T-helper 1 cell treated with Interleukin-12 subunit alpha and Interleukin-12 subunit beta and Interleukin-4 antibody, amounts not matched to agents 30 μg/mL and 1 μg/mL, for 36 hours (primary cell): ENCODE measurements around the gene IQSEC2.

Experiments used
- H3K27ac Mint-ChIP-seq: one replicate; pipeline ENCODE4 v1.8.0; 2021; ENCODE audit warnings: mild to moderate bottlenecking, mixed read lengths
- H3K27me3 Mint-ChIP-seq: one replicate; pipeline ENCODE4 v1.8.0; 2021; ENCODE audit warnings: low read depth, mixed read lengths
- H3K36me3 Mint-ChIP-seq: one replicate; pipeline ENCODE4 v1.8.0; 2021; ENCODE audit warnings: low read depth, mixed read lengths
- H3K4me1 Mint-ChIP-seq: one replicate; pipeline ENCODE4 v1.8.0; 2021; ENCODE audit warnings: low read depth, mixed read lengths
- H3K4me3 Mint-ChIP-seq: one replicate; pipeline ENCODE4 v1.8.0; 2021; ENCODE audit warnings: mild to moderate bottlenecking, moderate library complexity, mixed read lengths
- H3K9me3 Mint-ChIP-seq: one replicate; pipeline ENCODE4 v1.8.0; 2021; ENCODE audit warnings: mixed read lengths

IQSEC2 gene

DNA sequence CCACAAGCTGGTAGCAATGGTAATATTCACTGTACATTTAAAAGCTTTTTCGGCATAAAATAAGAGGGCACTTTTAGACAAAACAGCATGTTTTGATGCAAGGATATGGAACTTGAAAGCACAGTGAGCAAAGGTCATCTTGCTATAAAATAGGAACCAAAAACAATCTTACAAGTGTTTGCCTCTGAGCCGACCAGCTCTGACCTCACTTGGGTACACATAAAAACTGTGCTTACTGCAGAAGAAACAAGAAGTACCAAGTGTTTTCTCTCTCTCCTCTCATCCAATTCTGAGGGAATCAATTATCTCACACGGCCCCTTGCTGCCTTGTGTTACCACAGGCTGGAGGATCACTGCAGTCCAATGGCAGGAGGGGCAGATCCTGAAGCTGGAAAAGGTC is 4.8 kb upstream of the IQSEC2 start:
- Mint-ChIP-seq H3K27ac (no peak overlapping the region), H3K4me1 (peaks cover 13% of the 10 kb centered on the region), H3K36me3 (no peaks in the 10 kb centered on the region), H3K27me3 (no peaks in the 10 kb centered on the region), H3K9me3 (no peaks in the 10 kb centered on the region), H3K4me3 (no peak overlapping the region)

DNA sequence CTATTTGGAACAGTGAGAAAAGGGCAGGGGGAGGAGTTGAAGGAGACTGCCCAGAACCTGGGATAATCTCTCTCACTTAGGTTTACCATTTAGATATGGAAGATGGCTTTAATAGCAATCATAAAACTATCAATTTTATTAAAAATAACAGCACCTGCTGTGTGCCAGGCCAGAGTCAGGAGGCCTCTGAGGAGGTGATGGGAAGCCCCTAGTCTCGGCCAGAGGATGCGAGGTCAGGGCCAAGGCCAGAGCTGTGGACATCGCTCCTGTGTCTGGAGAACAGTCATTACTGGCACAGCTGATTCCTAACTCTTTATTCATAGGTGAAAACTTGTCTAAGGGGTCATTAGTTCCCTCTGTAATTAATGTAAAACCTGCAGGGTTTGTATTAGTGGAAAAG is 4.2 kb upstream of the IQSEC2 start:
- Mint-ChIP-seq H3K4me3 (no peak overlapping the region), H3K27ac (no peak overlapping the region), H3K27me3 (no peaks in the 10 kb centered on the region), H3K4me1 (peaks cover 13% of the 10 kb centered on the region), H3K9me3 (no peaks in the 10 kb centered on the region), H3K36me3 (no peaks in the 10 kb centered on the region)

GRCh38 chrX:53284684-53285447 is 3.5 kb upstream of the IQSEC2 start:
- no peak overlapping the region for H3K27ac Mint-ChIP-seq
- no peaks in the 10 kb centered on the region for H3K36me3 Mint-ChIP-seq
- H3K27me3 Mint-ChIP-seq, result peaks cover 3% of the 10 kb centered on the region

DNA sequence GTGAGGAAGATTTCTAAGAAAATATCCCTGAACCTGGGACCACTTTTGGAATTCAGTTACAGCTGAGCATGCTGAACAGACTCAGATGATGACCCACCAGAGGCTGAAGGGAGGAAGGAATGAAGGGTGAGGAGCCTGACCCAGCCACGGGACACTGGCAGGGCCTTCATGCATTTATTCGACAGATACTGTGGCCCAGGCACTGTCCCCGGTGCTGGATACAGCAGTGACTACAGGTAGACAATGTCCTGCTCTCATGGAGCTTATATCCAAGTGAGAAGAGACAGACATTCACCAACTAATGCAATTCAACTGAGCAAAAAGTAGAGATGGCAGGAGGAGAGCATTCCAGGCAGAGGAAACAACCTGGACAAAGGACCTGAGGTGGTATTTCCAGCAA is 2.2 kb upstream of the IQSEC2 start:
- Mint-ChIP-seq H3K9me3 (no peaks in the 10 kb centered on the region), H3K27me3 (peaks cover 3% of the 10 kb centered on the region), H3K4me3 (no peak overlapping the region), H3K36me3 (no peaks in the 10 kb centered on the region), H3K4me1 (peaks cover 18% of the 10 kb centered on the region), H3K27ac (no peak overlapping the region)

More at GRCh38 chrX:53284684-53285447, 3.5 kb upstream of the IQSEC2 start:
- Mint-ChIP-seq H3K9me3 (no peaks in the 10 kb centered on the region), H3K4me1 (peaks cover 18% of the 10 kb centered on the region), H3K4me3 (no peak overlapping the region)

- no peaks in the 10 kb centered on the region for H3K36me3 Mint-ChIP-seq
- peaks cover 15% of the 10 kb centered on the region for H3K4me1 Mint-ChIP-seq
- no peak overlapping the region for H3K27ac Mint-ChIP-seq
- H3K27me3 Mint-ChIP-seq, result peaks cover 3% of the 10 kb centered on the region
- H3K4me3 Mint-ChIP-seq, result no peak overlapping the region
- H3K9me3 Mint-ChIP-seq, result no peaks in the 10 kb centered on the region
Measured at GRCh38 chrX:53283099-53283498, 1.7 kb upstream of the IQSEC2 start.

GRCh38 chrX:53281963-53282695 is 745 bp upstream of the IQSEC2 start:
- H3K9me3 Mint-ChIP-seq, result no peaks in the 10 kb centered on the region
- no peak overlapping the region for H3K4me3 Mint-ChIP-seq
- H3K4me1 Mint-ChIP-seq, result peaks cover 6% of the 10 kb centered on the region
- peaks cover 3% of the 10 kb centered on the region for H3K27me3 Mint-ChIP-seq
- H3K27ac Mint-ChIP-seq, result no peak overlapping the region
- H3K36me3 Mint-ChIP-seq, result no peaks in the 10 kb centered on the region

DNA sequence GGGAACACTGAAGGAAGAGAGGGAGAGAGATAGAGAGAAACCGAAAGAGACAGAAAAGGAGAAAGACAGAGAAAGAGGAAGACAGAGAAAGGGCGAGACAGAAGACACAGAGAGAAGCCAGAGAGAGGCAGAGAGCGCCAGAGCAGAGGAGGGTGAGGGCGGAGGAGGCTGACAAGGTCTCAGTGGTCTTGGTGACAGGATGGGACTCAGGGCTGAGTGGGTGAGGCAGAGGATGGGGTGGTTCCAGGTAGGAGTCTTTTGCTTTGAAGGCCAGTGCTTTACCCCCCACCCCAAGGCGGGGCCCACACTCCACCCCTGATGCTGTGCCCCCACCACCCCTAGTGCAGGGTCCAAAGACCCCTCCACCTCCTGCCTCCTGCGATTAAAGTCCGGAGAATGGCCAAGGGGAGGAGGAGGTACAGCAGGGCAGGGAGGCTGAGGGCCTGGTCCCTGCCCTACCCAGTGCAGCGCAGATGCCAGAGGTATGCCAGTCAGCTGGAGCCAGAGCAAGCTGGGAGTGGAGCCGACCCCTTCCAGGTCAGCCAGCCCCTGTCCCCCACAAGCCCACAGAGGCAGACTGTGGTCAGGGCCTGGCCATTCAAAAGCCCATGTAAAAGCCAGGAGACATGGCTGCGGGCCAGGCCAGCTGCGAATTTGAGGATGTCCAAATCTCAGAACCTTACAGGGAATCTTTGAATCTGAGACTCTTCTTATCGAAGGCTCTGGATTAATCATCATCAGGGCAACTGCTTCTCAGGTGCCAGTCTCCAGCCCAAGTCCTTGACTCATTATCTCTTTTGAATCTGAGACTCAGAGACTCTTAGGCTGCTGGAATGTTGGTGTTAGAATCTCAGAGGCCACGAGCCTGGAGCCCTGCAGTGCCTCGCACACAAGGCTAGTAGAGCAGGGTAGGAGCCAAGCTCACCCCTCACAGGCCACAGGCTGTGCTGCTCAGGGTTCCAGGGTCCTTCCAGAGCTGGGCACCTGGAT is 758 bp downstream of the IQSEC2 start:
- Mint-ChIP-seq H3K27ac (peak overlapping the region; percentile 75), H3K4me3 (peak overlapping the region; percentile 42), H3K36me3 (no peaks in the 10 kb centered on the region), H3K4me1 (peaks cover 5% of the 10 kb centered on the region), H3K27me3 (peaks cover 3% of the 10 kb centered on the region), H3K9me3 (no peaks in the 10 kb centered on the region)

DNA sequence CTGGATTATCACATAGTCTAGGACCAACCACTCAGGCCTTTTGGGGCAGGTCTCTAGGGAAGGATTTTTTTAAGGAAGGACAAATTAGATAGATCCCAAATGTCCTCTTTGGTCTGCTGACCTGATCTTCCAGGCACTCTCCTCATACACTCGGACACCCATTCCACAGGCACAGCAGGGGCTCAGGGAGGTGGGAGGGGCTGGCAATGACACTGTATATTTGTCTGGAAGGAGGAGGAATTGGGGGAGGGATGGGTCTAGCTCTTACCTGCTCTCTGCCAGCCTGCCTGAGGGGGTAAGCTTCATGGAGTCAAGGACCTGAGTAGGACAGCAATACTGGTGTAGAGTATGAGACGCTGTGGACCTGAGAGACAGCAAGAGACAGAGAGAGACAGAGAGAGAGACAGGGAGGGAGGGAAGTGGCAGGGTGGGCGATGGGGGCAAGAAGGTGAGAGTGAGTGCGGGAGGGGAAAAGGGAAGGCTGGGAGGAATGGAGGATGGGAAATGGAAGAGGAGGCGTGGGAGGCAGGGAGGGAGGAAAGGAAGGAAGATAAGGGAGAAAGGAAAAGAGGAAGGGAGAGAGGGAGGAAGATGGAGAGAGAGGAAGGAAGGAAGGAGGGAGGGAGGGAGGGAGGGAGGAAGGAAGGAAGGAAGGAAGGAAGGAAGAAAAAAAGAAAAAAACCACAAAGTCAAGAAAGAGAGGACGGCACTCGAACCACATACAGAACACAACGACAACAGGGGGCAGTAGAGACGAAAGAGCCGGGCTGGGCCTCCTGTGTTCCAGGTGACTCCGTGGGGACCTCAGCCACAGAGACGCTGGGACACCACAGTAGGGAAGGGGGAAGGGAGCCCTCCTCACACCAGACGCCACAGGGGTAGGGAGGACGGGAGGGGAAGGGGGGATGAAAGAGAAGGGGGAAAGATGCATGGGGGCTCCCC is 1.8 kb downstream of the IQSEC2 start:
- no peaks in the 10 kb centered on the region for H3K36me3 Mint-ChIP-seq
- peaks cover 5% of the 10 kb centered on the region for H3K4me1 Mint-ChIP-seq
- H3K27ac Mint-ChIP-seq, result no peak overlapping the region
- H3K4me3 Mint-ChIP-seq, result peak overlapping the region; percentile 42
- H3K9me3 Mint-ChIP-seq, result no peaks in the 10 kb centered on the region
- H3K27me3 Mint-ChIP-seq, result peaks cover 3% of the 10 kb centered on the region

GRCh38 chrX:53272808-53273337 is 8.5 kb downstream of the IQSEC2 start:
- Mint-ChIP-seq H3K27me3 (no peaks in the 10 kb centered on the region), H3K4me1 (no peaks in the 10 kb centered on the region), H3K27ac (no peak overlapping the region), H3K36me3 (no peaks in the 10 kb centered on the region), H3K4me3 (no peak overlapping the region), H3K9me3 (no peaks in the 10 kb centered on the region)

- peaks cover 4% of the 10 kb centered on the region for H3K27me3 Mint-ChIP-seq
- H3K4me3 Mint-ChIP-seq, result no peak overlapping the region
- H3K4me1 Mint-ChIP-seq, result no peaks in the 10 kb centered on the region
- H3K36me3 Mint-ChIP-seq, result no peaks in the 10 kb centered on the region
- no peak overlapping the region for H3K27ac Mint-ChIP-seq
- no peaks in the 10 kb centered on the region for H3K9me3 Mint-ChIP-seq
Measured at GRCh38 chrX:53269536-53270107, 11.8 kb downstream of the IQSEC2 start.

- peaks cover 5% of the 10 kb centered on the region for H3K4me1 Mint-ChIP-seq
- H3K27me3 Mint-ChIP-seq, result peaks cover 4% of the 10 kb centered on the region
Measured at GRCh38 chrX:53268173-53268572, 13.2 kb downstream of the IQSEC2 start.

GRCh38 chrX:53266914-53267313 is 14.5 kb downstream of the IQSEC2 start:
- no peaks in the 10 kb centered on the region for H3K9me3 Mint-ChIP-seq
- no peak overlapping the region for H3K27ac Mint-ChIP-seq
- no peaks in the 10 kb centered on the region for H3K36me3 Mint-ChIP-seq
- peaks cover 8% of the 10 kb centered on the region for H3K27me3 Mint-ChIP-seq
- peaks cover 14% of the 10 kb centered on the region for H3K4me1 Mint-ChIP-seq
- no peak overlapping the region for H3K4me3 Mint-ChIP-seq

More at GRCh38 chrX:53268173-53268572, 13.2 kb downstream of the IQSEC2 start:
- Mint-ChIP-seq H3K4me3 (no peak overlapping the region), H3K9me3 (no peaks in the 10 kb centered on the region), H3K36me3 (no peaks in the 10 kb centered on the region), H3K27ac (no peak overlapping the region)
